HepG2 (cell line): Measurements from ENCODE around the gene ARHGAP19. TPM values are rescaled to one million over a fixed set of nuclear protein-coding genes. Genes with fewer than 3 reads are reported as not detected.

Experiments
- ARID2 ChIP-seq: sonication (generic); formaldehyde crosslinking; IDR thresholded peaks from 2 replicates; pipeline ENCODE4 v1.8.1; 2022; ENCODE audit warnings: mild to moderate bottlenecking, missing genetic modification reagents, borderline replicate concordance
- GATA4 ChIP-seq: sonication (generic); IDR thresholded peaks from 2 replicates; pipeline ENCODE4 v1.6.1; 2016; ENCODE audit warnings: antibody characterized with exemption, low read depth, borderline replicate concordance
- HDAC2 ChIP-seq: sonication (generic); formaldehyde crosslinking; IDR thresholded peaks from 2 replicates; pipeline ENCODE4 v1.4.0; 2020; ENCODE audit warnings: missing genetic modification reagents
- KAT2B ChIP-seq: fragments of 150-350 bp; IDR thresholded peaks from 2 replicates; pipeline ENCODE4 v1.6.1; 2014; ENCODE audit warnings: low read depth, low read length, borderline replicate concordance
- TCF12 ChIP-seq, 2 experiments: fragments of 450-650 bp in 1 of 2; sonication (generic) in 1 of 2; formaldehyde crosslinking in 1 of 2; IDR thresholded peaks; 2 replicates each; pipeline versions ENCODE4 v1.6.1 to v1.8.0; 2017 to 2022; ENCODE audit warnings: antibody characterized with exemption in 1 of 2, mild to moderate bottlenecking in 1 of 2, missing genetic modification reagents in 1 of 2, moderate library complexity in 1 of 2
- THAP11 ChIP-seq: IDR thresholded peaks from 2 replicates; pipeline ENCODE4 v1.6.1; 2016; ENCODE audit warnings: missing biosample characterization, missing genetic modification reagents
- XBP1 ChIP-seq: sonication (generic); formaldehyde crosslinking; IDR thresholded peaks from 2 replicates; pipeline ENCODE4 v1.5.0; 2020; ENCODE audit warnings: missing genetic modification reagents
- ZNF136 ChIP-seq: sonication (generic); formaldehyde crosslinking; IDR thresholded peaks from 2 replicates; pipeline ENCODE4 v1.8.1; 2022; ENCODE audit warnings: low read depth, mild to moderate bottlenecking, moderate library complexity, missing genetic modification reagents
- ZNF3 ChIP-seq: IDR thresholded peaks from 2 replicates; pipeline ENCODE4 v1.7.0; 2017; ENCODE audit warnings: inconsistent platforms
- ZNF558 ChIP-seq: sonication (generic); formaldehyde crosslinking; IDR thresholded peaks from 2 replicates; pipeline ENCODE4 v1.9.0; 2022; ENCODE audit warnings: mild to moderate bottlenecking, missing genetic modification reagents, borderline replicate concordance
- polyA plus RNA-seq, 8 experiments: library from polyadenylated mRNA; depleted of rRNA in 3 of 8; stranded (reverse) in 7 of 8; unstranded in 1 of 8; fragments of >200 nt; fragmentation: Illumina TruSeq in 4 of 8; extraction: Trizol in 4 of 8; gene quantifications; 2 replicates each; pipeline versions ENCODE4 v1.2.1 to v1.2.3, GENCODE V29; 2011 to 2016; ENCODE audit warnings: low read depth in 4 of 8, missing spikeins in 1 of 8, mixed read lengths in 1 of 8; ENCODE audit not compliant: insufficient read depth in 1 of 8
- total RNA-seq, 5 experiments: library from RNA; depleted of rRNA; stranded (reverse); fragments of >200 nt; fragmentation: Illumina TruSeq; extraction: Trizol; gene quantifications; 2 replicates each; pipeline ENCODE4 v1.2.3, GENCODE V29; 2016; ENCODE audit warnings: low read depth in 1 of 5
- TF ChIP-seq, protein P1 (sequence below): sonication (generic); formaldehyde crosslinking; IDR thresholded peaks from 2 replicates; pipeline ENCODE4 v1.4.0; 2020; ENCODE audit warnings: missing genetic modification reagents, borderline replicate concordance
- TF ChIP-seq, protein P2 (sequence below): sonication (generic); formaldehyde crosslinking; IDR thresholded peaks from 2 replicates; pipeline ENCODE4 v1.5.0; 2020; ENCODE audit warnings: mild to moderate bottlenecking, missing genetic modification reagents, moderate library complexity
- TF ChIP-seq, protein P3 (sequence below): sonication (generic); formaldehyde crosslinking; IDR thresholded peaks from 2 replicates; pipeline ENCODE4 v1.5.0; 2020; ENCODE audit warnings: missing genetic modification reagents, mild to moderate bottlenecking, borderline replicate concordance
- TF ChIP-seq, protein P4 (sequence below): sonication (generic); formaldehyde crosslinking; IDR thresholded peaks from 2 replicates; pipeline ENCODE4 v1.9.0; 2021; ENCODE audit warnings: missing genetic modification reagents, borderline replicate concordance
- TF ChIP-seq, protein P5 (sequence below): sonication (generic); formaldehyde crosslinking; IDR thresholded peaks from 2 replicates; pipeline ENCODE4 v1.5.0; 2020; ENCODE audit warnings: missing genetic modification reagents, mild to moderate bottlenecking, borderline replicate concordance
- TF ChIP-seq, protein P6 (sequence below): sonication (generic); formaldehyde crosslinking; conservative IDR thresholded peaks from 2 replicates; pipeline ENCODE4 v1.4.0; 2020; ENCODE audit warnings: missing genetic modification reagents

Gene ARHGAP19
- total and polyA plus RNA-seq, 2 of the 13 experiments (the other 11 are each of a cell fraction or from before 2014, with no cell fraction given): 7.6 to 10.0 TPM

DNA sequence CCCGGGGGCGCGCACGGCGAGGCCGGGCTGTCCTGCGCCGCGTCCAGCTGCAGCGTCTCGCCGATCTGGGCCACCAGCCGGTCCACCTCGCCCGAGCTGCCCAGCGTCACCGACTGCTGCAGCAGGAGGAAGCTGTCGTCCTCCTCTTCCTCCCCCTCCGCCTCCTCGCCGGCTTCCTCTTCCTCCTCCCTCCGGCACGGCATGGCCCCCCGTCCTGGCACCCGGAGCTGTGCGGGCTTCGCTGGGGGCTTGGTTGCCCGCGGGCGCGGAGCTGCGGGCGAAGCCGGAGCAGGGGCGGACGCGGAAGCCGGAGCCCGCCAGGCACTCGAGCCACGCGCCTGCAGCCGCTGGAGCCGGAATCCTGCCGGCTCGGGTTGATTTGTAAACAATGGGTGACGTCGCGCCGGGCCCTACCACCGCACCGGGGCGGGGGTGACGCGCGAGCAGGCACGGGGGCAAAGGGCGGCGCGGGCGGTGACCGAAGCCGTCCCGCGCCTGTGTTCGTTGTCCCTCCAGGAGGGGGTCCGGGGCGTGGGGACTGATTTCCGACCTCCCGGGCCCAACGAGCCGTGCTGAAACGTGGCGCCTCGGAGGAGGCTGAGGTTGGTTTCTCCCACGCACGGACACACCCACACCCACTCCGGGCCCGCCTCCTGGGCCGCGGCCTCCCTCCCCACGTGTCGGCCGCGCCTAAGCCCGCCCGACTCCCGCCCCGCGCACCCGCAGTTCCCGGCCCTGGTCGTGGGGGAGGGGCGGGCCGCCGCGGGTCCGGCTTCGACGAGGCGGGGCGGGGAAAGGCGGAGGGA lies 42.1 kb upstream of the ARHGAP19 start, which contains the start of gene FRAT2 (continued):
- TF ChIP-seq TCF12 (IDR thresholded peaks at IDR 0.05): no peak
- TF ChIP-seq TCF12 (CRISPR knock-in tag; IDR thresholded peaks at IDR 0.05): peak; percentile 39; the same call in 1 of the 2 replicates
- TF ChIP-seq, protein P1, sequence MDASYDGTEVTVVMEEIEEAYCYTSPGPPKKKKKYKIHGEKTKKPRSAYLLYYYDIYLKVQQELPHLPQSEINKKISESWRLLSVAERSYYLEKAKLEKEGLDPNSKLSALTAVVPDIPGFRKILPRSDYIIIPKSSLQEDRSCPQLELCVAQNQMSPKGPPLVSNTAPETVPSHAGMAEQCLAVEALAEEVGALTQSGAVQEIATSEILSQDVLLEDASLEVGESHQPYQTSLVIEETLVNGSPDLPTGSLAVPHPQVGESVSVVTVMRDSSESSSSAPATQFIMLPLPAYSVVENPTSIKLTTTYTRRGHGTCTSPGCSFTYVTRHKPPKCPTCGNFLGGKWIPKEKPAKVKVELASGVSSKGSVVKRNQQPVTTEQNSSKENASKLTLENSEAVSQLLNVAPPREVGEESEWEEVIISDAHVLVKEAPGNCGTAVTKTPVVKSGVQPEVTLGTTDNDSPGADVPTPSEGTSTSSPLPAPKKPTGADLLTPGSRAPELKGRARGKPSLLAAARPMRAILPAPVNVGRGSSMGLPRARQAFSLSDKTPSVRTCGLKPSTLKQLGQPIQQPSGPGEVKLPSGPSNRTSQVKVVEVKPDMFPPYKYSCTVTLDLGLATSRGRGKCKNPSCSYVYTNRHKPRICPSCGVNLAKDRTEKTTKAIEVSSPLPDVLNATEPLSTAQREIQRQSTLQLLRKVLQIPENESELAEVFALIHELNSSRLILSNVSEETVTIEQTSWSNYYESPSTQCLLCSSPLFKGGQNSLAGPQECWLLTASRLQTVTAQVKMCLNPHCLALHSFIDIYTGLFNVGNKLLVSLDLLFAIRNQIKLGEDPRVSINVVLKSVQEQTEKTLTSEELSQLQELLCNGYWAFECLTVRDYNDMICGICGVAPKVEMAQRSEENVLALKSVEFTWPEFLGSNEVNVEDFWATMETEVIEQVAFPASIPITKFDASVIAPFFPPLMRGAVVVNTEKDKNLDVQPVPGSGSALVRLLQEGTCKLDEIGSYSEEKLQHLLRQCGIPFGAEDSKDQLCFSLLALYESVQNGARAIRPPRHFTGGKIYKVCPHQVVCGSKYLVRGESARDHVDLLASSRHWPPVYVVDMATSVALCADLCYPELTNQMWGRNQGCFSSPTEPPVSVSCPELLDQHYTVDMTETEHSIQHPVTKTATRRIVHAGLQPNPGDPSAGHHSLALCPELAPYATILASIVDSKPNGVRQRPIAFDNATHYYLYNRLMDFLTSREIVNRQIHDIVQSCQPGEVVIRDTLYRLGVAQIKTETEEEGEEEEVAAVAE: no peak
- TF ChIP-seq KAT2B: no peak
- TF ChIP-seq GATA4: peak; percentile 66; the same call in 1 of the 2 replicates
- TF ChIP-seq, protein P2, sequence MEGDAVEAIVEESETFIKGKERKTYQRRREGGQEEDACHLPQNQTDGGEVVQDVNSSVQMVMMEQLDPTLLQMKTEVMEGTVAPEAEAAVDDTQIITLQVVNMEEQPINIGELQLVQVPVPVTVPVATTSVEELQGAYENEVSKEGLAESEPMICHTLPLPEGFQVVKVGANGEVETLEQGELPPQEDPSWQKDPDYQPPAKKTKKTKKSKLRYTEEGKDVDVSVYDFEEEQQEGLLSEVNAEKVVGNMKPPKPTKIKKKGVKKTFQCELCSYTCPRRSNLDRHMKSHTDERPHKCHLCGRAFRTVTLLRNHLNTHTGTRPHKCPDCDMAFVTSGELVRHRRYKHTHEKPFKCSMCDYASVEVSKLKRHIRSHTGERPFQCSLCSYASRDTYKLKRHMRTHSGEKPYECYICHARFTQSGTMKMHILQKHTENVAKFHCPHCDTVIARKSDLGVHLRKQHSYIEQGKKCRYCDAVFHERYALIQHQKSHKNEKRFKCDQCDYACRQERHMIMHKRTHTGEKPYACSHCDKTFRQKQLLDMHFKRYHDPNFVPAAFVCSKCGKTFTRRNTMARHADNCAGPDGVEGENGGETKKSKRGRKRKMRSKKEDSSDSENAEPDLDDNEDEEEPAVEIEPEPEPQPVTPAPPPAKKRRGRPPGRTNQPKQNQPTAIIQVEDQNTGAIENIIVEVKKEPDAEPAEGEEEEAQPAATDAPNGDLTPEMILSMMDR (CRISPR knock-in tag): no peak
- no peak for TF ChIP-seq ZNF558 (CRISPR knock-in tag)
- TF ChIP-seq, protein P3, sequence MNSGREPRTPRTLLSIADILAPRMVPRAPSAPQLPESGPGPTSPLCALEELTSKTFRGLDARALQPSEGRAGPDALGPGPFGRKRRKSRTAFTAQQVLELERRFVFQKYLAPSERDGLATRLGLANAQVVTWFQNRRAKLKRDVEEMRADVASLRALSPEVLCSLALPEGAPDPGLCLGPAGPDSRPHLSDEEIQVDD (CRISPR knock-in tag): no peak
- TF ChIP-seq ZNF3 (CRISPR knock-in tag): no peak
- peak; percentile 79; the same call in 1 of the 2 replicates for TF ChIP-seq ARID2 (CRISPR knock-in tag)
- TF ChIP-seq, protein P4, sequence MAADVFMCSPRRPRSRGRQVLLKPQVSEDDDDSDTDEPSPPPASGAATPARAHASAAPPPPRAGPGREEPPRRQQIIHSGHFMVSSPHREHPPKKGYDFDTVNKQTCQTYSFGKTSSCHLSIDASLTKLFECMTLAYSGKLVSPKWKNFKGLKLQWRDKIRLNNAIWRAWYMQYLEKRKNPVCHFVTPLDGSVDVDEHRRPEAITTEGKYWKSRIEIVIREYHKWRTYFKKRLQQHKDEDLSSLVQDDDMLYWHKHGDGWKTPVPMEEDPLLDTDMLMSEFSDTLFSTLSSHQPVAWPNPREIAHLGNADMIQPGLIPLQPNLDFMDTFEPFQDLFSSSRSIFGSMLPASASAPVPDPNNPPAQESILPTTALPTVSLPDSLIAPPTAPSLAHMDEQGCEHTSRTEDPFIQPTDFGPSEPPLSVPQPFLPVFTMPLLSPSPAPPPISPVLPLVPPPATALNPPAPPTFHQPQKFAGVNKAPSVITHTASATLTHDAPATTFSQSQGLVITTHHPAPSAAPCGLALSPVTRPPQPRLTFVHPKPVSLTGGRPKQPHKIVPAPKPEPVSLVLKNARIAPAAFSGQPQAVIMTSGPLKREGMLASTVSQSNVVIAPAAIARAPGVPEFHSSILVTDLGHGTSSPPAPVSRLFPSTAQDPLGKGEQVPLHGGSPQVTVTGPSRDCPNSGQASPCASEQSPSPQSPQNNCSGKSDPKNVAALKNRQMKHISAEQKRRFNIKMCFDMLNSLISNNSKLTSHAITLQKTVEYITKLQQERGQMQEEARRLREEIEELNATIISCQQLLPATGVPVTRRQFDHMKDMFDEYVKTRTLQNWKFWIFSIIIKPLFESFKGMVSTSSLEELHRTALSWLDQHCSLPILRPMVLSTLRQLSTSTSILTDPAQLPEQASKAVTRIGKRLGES (CRISPR knock-in tag): peak; percentile 55; the same call in 1 of the 2 replicates
- TF ChIP-seq, protein P5, sequence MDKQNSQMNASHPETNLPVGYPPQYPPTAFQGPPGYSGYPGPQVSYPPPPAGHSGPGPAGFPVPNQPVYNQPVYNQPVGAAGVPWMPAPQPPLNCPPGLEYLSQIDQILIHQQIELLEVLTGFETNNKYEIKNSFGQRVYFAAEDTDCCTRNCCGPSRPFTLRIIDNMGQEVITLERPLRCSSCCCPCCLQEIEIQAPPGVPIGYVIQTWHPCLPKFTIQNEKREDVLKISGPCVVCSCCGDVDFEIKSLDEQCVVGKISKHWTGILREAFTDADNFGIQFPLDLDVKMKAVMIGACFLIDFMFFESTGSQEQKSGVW (CRISPR knock-in tag): no peak
- TF ChIP-seq THAP11 (CRISPR knock-in tag): peak; percentile 73
- TF ChIP-seq, protein P6, sequence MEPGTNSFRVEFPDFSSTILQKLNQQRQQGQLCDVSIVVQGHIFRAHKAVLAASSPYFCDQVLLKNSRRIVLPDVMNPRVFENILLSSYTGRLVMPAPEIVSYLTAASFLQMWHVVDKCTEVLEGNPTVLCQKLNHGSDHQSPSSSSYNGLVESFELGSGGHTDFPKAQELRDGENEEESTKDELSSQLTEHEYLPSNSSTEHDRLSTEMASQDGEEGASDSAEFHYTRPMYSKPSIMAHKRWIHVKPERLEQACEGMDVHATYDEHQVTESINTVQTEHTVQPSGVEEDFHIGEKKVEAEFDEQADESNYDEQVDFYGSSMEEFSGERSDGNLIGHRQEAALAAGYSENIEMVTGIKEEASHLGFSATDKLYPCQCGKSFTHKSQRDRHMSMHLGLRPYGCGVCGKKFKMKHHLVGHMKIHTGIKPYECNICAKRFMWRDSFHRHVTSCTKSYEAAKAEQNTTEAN (CRISPR knock-in tag): peak; percentile 75
- no peak for TF ChIP-seq XBP1
- peak; percentile 50; the same call in 1 of the 2 replicates for TF ChIP-seq HDAC2
- TF ChIP-seq ZNF136 (CRISPR knock-in tag): no peak
